Right ventricle myocardium inferior (tissue), 1 donor: ENCODE data around the gene EMC8. TPM values are rescaled to one million over a fixed set of nuclear protein-coding genes. Genes with fewer than 3 reads are reported as not detected.
A peak's percentile ranks its signal among the peaks of the same experiment; 100 is the strongest.

Experiments used
- ATAC-seq: fragments of 200-7000 bp; cut with Tn5 transposase; one replicate; pipeline ENCODE4 v1.9.1; 2020; ENCODE audit warnings: mild to moderate bottlenecking, moderate library complexity
- DNase-seq: peaks from one replicate; pipeline ENCODE4 v3.0.0; 2021; ENCODE audit errors: missing footprints
- intact Hi-C: fragments of 100-400 bp; cut with DNase I; formaldehyde crosslinking; loops from one replicate; pipeline ENCODE4 v1.11.0; 2022
- total RNA-seq: library from RNA; stranded (reverse); fragmentation: NEBNext Ultra II Directional; extraction: Animal tissue kit (Norgen Biotek cat#: 25700); gene quantifications from one replicate; pipeline ENCODE4 v1.2.1, GENCODE V29; 2021
- donor health status: DM: no; HTN: yes; CAD: no; lungs with severe emphysema.

The EMC8 gene
- total RNA-seq, 1 donor from 2014 or later: 25.8 TPM

DNA sequence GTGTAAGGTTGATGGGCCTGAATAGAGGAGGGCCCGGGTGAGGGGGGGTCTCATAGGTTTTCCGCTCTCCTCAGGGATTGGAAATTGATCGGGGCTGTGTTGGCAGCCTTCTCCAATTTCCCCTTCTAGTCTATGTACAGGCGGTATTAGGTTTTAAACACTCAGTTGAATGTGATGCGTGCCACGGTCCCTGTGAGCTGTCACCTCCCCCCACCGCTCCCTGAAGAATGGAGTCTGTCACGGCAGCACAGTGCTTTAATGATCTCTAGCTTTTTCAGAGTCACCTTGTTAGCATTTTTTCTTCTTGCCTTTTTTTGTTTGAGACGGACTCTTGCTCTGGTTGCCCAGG lies 951 bp upstream of the EMC8 start:
- intact Hi-C loops: no loop called here
- ATAC-seq: no peak
- DNase-seq: no peak

DNA sequence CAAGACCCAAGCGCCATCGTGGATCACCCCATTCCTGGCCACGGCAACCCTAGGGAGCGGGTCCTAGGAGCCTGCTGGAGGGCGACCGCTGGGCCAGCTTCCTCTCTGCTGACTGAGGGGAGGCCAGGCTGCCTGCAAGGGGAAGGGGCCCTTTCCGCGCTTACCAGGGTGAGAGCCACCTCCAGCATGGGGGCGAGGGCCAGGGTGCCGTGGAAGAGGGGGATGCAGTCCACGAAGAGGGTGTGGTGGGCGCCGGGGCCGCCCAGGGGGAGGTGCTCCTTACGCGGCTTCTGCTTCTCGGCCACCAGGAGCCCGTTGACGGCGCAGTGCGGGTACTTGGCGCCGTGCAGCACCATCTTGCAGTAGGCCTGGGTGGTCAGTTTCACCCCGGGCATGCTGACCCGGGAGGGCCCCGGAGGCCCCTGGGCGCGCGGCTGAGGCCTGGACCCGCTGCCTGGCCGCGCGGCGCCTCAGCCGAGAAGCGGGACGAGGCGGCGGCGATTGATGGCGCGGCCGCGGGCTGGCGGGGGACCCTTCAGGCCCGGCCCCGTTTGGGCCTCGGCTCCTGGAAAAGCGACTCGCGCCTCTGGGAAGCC lies 345 bp downstream of the EMC8 start:
- ATAC-seq (peak; percentile 14), DNase-seq (peak; percentile 77)

DNA sequence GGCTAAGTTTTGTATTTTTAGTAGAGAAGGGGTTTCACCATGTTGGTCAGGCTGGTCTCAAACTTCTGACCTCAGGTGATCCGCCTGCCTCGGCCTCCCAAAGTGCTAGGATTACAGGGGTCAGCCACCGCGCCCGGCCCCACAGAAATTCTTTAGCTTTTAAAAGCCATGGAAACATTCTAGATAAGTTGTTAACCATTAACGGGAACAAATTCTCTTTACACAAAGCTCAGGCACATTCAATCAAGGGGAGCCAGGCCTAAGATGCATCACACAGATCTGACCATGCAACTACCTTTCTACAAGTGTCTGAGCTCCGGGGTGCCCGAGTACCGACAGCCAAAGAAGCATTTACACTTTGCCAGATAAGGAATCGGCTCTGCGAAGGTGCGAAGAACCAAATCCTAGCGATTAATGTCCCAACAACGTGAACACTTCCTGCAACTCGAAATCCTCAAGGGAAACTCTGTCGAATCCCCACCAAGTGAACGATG lies 1.0 kb downstream of the EMC8 start:
- ATAC-seq: no peak
- intact Hi-C loops: no loop called here
- no peak for DNase-seq

More for the DNA sequence above, 345 bp downstream of the EMC8 start:
- intact Hi-C loops: no loop called here

DNA sequence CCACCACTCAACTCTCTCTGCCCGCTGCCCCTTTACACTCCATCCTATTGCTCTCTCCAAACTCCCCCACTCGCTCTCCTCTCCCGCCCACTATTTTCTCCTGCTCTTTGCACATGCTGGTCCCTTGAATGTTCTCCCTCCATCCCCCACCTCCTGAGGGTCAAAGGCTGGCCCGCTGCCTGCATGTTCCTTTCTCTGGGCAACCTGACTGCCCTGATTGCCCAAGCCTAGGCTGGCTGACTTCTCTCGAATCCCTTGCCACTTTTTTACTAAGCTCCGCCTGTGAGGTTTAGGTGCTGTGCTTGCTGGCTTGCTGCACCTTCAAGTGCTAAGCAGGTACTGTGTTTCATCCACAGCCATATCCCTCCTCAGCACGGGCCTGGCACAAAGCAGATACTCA lies 2.7 kb downstream of the EMC8 start:
- DNase-seq (no peak), ATAC-seq (no peak)
- intact Hi-C loops: no loop called here

DNA sequence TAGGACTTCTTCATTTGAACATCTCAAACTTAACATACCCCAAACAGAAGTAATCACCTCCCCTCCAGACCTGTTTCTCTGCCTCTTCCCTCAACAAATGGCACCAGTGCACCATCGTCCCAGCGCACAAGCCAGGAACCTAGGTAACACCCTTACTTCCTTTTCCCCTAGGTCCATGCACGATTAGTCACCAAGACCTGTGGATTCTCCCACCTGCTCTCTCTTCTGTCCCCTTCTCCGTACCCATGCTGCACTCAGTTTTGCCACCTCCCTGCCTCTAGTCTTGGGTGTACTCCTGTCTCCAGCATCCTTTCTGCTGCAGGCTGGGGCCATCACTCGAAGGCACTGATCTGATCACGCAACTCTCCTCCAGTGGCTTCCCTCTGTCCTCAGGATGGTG lies 3.2 kb downstream of the EMC8 start:
- intact Hi-C loops: no loop called here
- DNase-seq (no peak), ATAC-seq (no peak)

DNA sequence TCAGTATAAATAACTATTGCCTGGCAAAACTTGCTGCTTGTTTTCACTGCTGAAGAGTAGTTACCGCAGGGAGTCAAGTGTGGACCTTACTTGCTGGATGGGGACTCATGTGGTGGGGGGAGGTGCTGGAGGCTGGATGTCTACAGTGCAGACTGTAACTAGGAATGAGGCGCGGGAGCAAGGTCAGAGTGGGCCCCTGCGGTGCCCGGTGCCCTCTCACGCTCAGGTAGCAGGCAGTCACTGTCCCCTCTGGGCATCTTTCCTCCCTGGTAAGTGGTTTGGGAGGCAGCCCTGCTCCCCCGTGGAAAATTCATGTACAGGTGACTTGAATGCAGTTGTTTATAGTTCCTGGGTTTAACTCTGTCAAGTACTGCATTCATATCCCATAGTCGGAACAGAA lies 4.6 kb downstream of the EMC8 start:
- DNase-seq: no peak
- intact Hi-C loops: no loop called here
- ATAC-seq: no peak

DNA sequence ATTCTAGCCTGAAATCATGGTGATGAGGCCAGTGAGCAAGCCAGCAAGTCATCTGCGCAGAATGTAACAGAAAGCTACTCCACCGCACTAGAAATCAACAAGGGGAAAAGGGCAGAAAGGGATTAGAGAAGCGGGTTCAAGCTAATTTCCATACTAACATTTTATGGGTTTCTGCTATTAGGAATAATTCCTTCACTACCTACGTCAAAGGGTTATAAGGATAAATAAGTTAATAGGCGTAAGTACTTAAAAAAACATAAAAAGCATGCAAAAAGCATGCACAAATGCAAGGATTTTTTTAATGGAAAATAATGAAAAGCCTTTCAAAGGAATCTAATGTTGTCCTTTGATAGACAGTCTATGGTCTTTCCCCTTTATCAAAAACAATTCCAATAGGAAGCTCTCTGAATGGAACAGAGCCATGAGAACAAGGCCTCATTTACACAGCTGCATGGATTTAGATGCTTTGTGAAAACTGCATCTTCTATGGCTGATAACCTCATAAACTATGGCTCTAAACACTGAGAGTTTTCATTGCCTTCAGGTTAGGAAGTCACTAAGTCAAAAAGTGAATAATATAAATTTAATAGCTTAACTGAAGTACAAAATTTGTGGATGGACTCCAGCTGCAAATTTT lies 5.6 kb downstream of the EMC8 start:
- DNase-seq (no peak), ATAC-seq (no peak)
- intact Hi-C loops: no loop called here

DNA sequence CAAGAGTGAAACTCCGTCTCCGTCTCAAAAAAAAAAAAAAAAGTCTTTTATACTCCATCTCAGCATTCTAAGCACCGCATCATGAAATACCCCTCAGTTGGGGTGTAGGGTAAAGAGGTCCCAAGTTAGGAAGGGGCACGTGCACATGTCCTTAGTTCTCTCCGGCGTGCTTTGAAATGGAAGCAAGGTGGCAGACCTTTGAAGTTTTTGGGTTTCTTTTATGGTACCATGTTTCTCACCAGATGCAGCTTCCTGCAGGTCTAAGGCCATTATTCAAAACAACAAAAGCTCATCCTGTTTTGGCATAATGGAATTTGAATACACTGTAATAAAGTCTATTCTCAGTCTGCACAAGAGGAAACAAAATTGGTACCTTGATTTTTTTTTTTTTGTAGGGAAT lies 9.6 kb downstream of the EMC8 start:
- DNase-seq (no peak), ATAC-seq (no peak)
- intact Hi-C loops: no loop called here

DNA sequence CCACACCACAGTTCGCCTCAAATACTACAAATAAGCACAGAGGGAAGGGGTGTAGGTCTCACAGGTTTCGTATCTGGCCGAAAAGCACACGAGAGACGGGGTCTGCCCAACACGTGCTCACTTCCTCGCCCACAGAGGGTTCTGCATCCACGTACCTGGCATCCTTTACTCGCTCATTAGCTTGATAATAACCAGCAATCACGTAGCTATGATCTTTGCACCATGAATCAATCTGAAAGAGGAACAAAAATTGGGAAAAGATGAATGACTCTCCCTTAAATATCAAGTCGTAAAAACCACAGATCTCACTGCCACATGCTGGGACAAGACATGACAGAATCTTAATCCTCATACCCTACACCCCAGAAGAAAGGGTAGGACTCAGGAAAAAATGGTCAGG lies 10.5 kb downstream of the EMC8 start:
- intact Hi-C loops: no loop called here
- ATAC-seq: no peak

DNA sequence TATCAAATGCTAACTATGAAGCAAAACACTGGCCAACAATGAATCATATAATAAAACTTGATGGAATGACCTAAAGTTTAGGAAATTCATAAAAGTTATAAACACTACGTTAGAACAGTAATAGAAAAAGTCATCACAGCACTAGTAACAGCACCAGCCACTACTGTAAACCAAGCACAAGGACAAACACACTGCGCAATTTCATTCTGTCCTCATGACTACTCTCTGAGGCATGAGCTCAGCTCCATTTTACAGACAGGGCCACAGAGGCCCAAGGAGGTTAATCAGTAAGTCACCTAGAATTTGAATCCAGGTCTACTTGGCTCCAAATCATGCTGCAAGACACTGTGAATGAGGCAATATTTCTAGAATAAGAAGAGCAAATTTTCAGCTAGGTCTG lies 13.4 kb downstream of the EMC8 start:
- DNase-seq (no peak), ATAC-seq (no peak)
- intact Hi-C loops: no loop called here

More for the DNA sequence above, 10.5 kb downstream of the EMC8 start:
- no peak for DNase-seq

DNA sequence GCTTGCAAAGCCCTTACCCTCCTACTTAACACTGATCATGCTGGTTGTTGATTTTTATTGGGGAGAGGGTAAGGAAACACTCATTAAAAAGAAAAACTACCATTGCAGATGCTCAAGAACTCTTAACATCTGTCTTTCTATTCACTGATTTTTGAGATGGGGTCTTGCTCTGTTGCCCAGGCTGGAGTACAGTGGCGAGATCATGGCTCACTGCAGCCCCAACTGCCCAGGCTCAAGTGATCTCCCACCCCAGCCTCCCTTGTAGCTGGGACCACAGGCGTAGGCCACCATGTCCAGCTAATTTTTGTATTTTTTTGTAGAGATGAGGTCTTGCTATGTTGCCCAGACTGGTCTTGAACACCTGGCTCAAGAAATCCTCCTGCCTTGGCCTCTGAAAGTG lies 14.5 kb downstream of the EMC8 start:
- DNase-seq (no peak), ATAC-seq (no peak)
- intact Hi-C loops: no loop called here

DNA sequence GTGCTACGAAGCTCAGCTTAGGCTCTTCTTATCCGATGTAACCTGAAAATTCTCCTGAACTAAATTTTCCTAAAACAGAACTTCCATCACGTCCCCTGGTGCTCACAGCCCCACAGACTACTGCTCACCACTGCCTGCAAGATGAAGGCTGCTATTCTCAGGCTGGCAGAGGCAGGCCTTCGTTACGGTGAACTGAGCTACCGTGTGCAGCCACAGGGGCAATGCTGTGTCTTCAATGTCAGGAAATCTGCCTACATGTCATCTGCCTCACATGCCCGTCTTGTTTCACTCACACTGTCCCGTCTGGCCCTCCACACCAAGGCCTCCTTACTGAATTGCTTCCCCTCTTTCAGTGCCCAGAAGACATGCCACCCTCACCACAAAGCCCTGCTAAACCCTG lies 15.9 kb downstream of the EMC8 start:
- intact Hi-C loops: no loop called here
- ATAC-seq (no peak), DNase-seq (no peak)

DNA sequence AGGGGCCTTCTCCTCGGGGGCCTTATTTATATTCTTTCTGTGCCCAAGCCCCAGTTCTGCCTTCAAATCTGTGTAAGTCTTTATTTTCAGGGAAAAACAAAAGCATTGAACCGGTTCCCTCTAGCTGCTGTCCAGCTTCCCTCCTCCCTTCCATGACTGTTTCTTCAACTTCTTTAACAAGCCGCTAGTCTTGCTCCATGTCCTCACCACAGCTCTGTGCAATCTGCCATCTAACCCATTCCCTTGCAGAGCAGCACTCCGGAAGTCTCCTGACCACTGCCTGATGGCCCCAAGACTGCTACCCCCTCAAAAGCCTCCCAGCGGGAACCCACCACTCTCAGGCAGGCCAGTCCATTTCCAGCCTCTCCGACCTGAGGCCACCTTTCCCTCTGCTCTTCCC lies 16.9 kb downstream of the EMC8 start:
- no peak for ATAC-seq
- DNase-seq: no peak
- intact Hi-C loops: no loop called here

DNA sequence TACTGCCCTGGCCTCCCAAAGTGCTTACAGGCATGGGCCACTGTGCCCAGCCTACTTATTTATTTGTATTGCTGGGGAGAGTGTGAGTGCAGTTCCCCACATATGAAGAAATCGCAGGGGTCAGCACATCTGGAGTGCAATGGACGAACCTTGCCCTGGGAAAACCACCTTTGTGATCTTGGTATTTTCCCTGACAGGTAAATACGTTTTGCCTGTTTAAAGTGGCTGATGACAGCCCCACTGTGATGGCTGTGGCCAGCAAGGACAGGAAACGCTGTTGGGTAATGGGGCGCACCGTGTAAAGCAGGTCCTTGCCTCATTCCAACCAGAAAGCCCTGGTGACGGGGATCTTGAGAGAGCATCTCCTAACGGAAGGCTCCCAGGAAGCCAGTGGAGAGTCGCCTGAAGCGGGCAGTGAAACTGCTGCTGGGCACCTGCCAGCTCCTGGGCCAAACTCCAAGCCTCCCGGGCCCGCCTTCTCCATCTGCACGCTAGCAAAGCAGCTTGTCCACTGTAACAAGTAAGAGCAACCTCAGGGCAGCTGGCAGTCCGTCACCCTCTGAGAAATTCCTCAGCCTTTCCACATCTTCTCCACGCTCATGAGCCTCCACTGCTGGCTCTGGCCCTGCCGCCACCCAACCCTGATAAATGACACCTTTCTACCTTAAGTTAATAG lies 17.5 kb downstream of the EMC8 start:
- intact Hi-C loops: no loop called here
- ATAC-seq (peak; percentile 64), DNase-seq (peak; percentile 74)

DNA sequence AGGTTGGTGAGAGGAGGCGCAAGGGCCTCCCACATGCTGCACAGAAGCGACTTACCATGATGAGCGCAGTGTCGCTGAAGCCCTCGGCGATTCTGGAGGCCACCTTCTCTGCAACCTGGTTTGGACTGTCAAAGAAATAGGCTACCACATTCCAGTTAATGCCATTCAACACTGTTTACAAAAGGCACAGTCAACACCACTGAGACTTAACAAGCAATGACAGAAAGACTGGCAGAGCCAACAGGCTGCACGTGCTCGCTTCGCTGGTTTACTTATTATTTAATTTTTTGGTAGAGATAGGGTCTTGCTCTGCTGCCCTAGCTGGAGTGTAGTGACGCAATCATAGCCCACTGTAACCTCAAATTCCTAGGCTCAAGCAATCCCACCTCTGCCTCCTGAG lies 18.2 kb downstream of the EMC8 start:
- intact Hi-C loops: no loop called here
- no peak for DNase-seq
- no peak for ATAC-seq

DNA sequence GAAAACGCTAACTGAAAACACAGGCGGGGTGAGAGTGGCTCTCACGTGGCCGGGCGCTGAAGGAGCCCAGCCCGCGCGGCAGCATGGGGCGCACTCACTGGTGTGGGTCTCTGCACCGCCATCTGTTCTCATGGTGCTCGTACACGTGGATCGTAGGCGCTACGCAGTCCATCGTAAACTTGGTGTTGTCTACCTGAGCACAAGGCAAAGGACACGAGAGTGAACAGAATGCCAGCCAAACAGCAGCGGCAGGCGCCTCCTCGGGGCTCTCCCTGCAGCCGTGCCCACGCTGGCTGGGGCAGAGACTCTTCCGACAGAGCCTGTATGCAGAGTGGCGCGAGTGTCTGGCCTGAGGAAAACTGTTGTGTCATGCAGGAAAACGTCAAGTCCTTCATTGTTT lies 19.1 kb downstream of the EMC8 start:
- intact Hi-C loops: no loop called here

DNA sequence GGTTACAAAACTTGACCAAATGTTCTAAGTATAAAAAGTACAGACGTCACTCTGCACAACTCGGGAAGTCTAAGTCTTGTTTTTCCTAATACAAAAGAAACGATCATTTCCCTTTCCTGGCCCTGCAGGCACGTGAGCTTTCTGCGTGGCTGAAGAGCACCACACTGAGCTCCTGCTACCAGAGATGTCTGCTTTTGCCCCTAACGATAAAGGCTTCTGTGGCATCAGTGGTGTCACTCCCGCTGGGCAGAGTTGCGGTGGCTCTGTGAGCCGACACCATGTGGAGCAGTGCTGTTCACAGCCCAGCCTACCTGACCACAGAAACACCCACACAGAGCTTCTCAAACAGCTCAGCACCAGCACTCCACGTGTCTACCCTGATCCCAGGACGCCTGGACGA lies 20.5 kb downstream of the EMC8 start:
- DNase-seq (no peak), ATAC-seq (no peak)
- intact Hi-C loops: no loop called here

More for the DNA sequence above, 19.1 kb downstream of the EMC8 start:
- DNase-seq: no peak
- ATAC-seq: no peak

DNA sequence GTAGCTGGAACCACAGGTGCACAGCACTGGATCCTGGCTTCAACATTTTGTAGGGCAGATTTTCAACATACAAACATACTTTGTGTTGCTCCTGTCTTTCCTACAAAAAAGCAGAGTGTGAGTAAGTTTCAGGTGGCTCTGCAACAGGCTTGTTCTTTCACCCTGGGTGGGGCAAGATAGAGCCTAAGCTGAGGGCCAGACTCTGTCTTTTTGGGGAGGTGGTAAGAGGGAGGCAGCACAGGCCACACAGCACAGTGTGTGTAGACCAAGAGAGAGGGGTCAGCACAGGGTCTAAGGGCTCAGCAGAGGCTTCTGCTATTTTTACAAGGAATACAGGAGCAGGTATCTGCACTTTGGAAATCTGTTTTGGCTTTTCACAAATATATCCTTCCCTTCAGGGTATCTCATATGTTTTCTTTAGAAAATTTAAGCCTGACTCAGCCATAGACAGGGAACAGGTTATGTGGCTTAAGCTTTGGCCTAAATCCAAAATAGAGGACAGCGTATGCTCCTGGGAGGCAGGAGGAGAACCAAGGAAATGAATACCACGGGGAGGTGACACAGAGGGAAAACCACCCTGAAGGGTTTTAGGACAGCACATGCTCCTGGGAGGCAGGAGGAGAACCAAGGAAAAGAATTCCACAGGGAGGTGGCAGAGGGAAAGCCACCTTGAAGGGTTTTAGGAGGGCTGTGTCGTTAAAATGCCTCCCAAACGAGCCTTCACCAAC lies 21.6 kb downstream of the EMC8 start:
- intact Hi-C loops: no loop called here
- DNase-seq: no peak
- no peak for ATAC-seq

DNA sequence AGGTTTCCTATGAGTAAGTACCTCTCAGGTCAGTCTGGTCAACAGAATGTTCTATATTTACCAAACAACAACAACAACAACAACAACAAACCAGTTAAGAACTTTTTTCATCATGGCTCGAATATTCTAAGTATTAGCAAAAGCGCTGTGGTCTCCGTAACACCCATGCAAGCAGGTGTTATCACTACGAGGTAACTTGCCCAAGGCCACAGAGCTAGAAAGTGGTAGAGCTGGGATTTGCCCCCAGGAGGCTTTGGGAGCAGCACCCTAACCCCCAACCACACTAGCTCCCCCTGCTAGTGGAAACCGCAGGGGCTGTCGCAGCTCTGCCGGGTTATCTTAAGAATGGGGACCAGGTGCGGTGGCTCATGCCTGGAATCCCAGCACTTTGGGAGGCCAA lies 24.5 kb downstream of the EMC8 start:
- intact Hi-C loops: no loop called here
- no peak for ATAC-seq
- DNase-seq: no peak

DNA sequence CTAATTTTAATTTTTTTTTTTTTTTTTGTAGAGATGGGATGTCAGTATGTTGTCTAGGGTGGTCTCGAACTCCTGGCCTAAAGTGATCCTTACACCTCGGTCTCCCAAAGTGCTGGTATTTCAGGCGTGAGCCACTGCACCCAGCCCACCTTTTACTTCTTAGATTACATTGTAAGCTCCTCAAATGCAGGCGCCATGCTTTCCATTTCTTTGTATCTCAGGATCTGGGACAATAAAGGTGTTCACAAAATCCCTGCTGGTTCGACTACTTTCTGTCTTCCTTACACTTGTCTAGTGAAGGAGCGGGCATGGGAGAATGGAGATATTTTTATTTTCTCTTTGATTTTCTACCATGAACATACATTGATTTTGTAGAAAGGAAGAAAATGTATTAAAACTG lies 25.2 kb downstream of the EMC8 start:
- intact Hi-C loops: no loop called here
- no peak for DNase-seq
- no peak for ATAC-seq
